ENCODE data around the gene SNCA. TPM values are rescaled to one million over a fixed set of nuclear protein-coding genes. Genes with fewer than 3 reads are reported as not detected.

SNCA gene
- total RNA-seq, 1 donor from 2014 or later: 49.7 TPM

- Mint-ChIP-seq H3K4me1 (ENCODE audit: unreplicated experiment) (peaks cover 14% of the 10 kb centered on the region), H3K27ac (ENCODE audit: unreplicated experiment) (no peak overlapping the region), H3K4me3 (ENCODE audit: unreplicated experiment) (no peak overlapping the region), H3K27me3 (ENCODE audit: unreplicated experiment) (no peaks in the 10 kb centered on the region), H3K36me3 (ENCODE audit: low read depth, unreplicated experiment) (peaks cover 9% of the 10 kb centered on the region), H3K9me3 (ENCODE audit: unreplicated experiment) (no peaks in the 10 kb centered on the region)
- no peak for TF ChIP-seq CTCF (IDR thresholded peaks at IDR 0.05; ENCODE audit: unreplicated experiment)
- no peak for DNase-seq (ENCODE audit: low spot score)
Measured at GRCh38 chr4:89685690-89686089, 151.3 kb downstream of the SNCA start.

GRCh38 chr4:89685277-89685676, 151.7 kb downstream of the SNCA start:
- Mint-ChIP-seq H3K36me3 (ENCODE audit: low read depth, unreplicated experiment) (peaks cover 9% of the 10 kb centered on the region), H3K9me3 (ENCODE audit: unreplicated experiment) (no peaks in the 10 kb centered on the region), H3K27ac (ENCODE audit: unreplicated experiment) (no peak overlapping the region), H3K27me3 (ENCODE audit: unreplicated experiment) (no peaks in the 10 kb centered on the region), H3K4me3 (ENCODE audit: unreplicated experiment) (no peak overlapping the region), H3K4me1 (ENCODE audit: unreplicated experiment) (peaks cover 14% of the 10 kb centered on the region)
- no peak for DNase-seq (ENCODE audit: low spot score)
- no peak for TF ChIP-seq CTCF (IDR thresholded peaks at IDR 0.05; ENCODE audit: unreplicated experiment)

- H3K9me3 Mint-ChIP-seq (ENCODE audit: unreplicated experiment): no peaks in the 10 kb centered on the region
- H3K4me3 Mint-ChIP-seq (ENCODE audit: unreplicated experiment): peak overlapping the region; percentile 56
- H3K27ac Mint-ChIP-seq (ENCODE audit: unreplicated experiment): no peak overlapping the region
- no peak for TF ChIP-seq CTCF (IDR thresholded peaks at IDR 0.05; ENCODE audit: unreplicated experiment)
- no peak for DNase-seq (ENCODE audit: low spot score)
- peaks cover 14% of the 10 kb centered on the region for H3K4me1 Mint-ChIP-seq (ENCODE audit: unreplicated experiment)
- no peaks in the 10 kb centered on the region for H3K27me3 Mint-ChIP-seq (ENCODE audit: unreplicated experiment)
- H3K36me3 Mint-ChIP-seq (ENCODE audit: low read depth, unreplicated experiment): peaks cover 5% of the 10 kb centered on the region
Measured at GRCh38 chr4:89684536-89684935, 152.4 kb downstream of the SNCA start.

- no peak for TF ChIP-seq CTCF (IDR thresholded peaks at IDR 0.05; ENCODE audit: unreplicated experiment)
- Mint-ChIP-seq H3K36me3 (ENCODE audit: low read depth, unreplicated experiment) (peaks cover 4% of the 10 kb centered on the region), H3K27ac (ENCODE audit: unreplicated experiment) (peak overlapping the region; percentile 34), H3K27me3 (ENCODE audit: unreplicated experiment) (no peaks in the 10 kb centered on the region), H3K9me3 (ENCODE audit: unreplicated experiment) (no peaks in the 10 kb centered on the region), H3K4me1 (ENCODE audit: unreplicated experiment) (peaks cover 14% of the 10 kb centered on the region), H3K4me3 (ENCODE audit: unreplicated experiment) (peak overlapping the region; percentile 85)
- DNase-seq (ENCODE audit: low spot score): no peak
Measured at GRCh38 chr4:89682808-89683207, 154.2 kb downstream of the SNCA start.

GRCh38 chr4:89681671-89682070, 155.3 kb downstream of the SNCA start:
- H3K36me3 Mint-ChIP-seq (ENCODE audit: low read depth, unreplicated experiment): peaks cover 4% of the 10 kb centered on the region
- peaks cover 14% of the 10 kb centered on the region for H3K4me1 Mint-ChIP-seq (ENCODE audit: unreplicated experiment)
- no peaks in the 10 kb centered on the region for H3K27me3 Mint-ChIP-seq (ENCODE audit: unreplicated experiment)
- DNase-seq (ENCODE audit: low spot score): no peak
- no peaks in the 10 kb centered on the region for H3K9me3 Mint-ChIP-seq (ENCODE audit: unreplicated experiment)
- no peak for TF ChIP-seq CTCF (IDR thresholded peaks at IDR 0.05; ENCODE audit: unreplicated experiment)
- peak overlapping the region; percentile 70 for H3K4me3 Mint-ChIP-seq (ENCODE audit: unreplicated experiment)
- H3K27ac Mint-ChIP-seq (ENCODE audit: unreplicated experiment): peak overlapping the region; percentile 64
